Activated T-helper 1 cell treated with anti-CD3 and anti-CD28 coated beads, Interleukin-2, amount 50 U/mL, for 16 hours (primary cell): Measurements from ENCODE around the gene ZNF813.

ENCODE experiments used
- DNase-seq, 2 donors: peaks; one replicate each; pipeline ENCODE4 v3.0.0-alpha.2; 2020; ENCODE audit warnings: low read depth in 1 of 2, low spot score in 1 of 2

The ZNF813 gene

DNA sequence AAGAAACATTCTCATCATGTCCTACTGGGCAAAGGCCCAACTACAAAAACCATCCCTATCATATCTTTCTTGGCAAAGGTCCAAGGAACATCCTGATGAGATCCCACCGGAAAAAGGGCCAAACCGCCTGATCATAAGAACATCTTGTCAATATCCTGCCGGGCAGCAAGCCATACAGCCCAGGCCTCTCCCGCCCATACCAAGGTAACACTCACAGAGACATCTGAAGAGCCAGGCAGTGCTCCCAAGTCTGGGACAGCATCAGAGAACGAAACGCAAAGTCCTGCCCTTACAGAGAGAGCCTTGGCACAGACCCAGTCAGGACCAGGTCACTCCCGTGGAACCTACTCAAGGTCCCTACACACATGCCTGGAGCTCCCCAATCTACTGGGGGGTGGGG, 51.9 kb downstream of the ZNF813 start:
- no peak for DNase-seq

DNA sequence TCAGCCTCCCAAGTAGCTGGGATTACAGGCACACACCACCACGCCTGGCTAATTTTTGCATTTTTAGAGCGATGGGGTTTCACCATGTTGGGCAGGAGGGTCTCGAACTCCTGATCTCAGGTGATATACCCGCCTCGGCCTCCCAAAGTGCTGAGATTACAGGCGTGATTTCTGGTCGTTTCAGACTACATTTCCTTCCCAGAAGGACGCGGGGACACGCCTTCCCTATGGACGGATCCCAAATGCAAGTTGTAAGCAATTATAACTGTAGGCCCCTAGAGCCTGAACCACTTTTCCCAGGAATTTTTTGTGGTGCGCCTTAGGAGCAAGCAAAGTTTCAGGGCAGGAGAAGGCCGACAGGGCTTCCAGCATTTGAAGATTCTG, 52.6 kb downstream of the ZNF813 start:
- DNase-seq: no peak

DNA sequence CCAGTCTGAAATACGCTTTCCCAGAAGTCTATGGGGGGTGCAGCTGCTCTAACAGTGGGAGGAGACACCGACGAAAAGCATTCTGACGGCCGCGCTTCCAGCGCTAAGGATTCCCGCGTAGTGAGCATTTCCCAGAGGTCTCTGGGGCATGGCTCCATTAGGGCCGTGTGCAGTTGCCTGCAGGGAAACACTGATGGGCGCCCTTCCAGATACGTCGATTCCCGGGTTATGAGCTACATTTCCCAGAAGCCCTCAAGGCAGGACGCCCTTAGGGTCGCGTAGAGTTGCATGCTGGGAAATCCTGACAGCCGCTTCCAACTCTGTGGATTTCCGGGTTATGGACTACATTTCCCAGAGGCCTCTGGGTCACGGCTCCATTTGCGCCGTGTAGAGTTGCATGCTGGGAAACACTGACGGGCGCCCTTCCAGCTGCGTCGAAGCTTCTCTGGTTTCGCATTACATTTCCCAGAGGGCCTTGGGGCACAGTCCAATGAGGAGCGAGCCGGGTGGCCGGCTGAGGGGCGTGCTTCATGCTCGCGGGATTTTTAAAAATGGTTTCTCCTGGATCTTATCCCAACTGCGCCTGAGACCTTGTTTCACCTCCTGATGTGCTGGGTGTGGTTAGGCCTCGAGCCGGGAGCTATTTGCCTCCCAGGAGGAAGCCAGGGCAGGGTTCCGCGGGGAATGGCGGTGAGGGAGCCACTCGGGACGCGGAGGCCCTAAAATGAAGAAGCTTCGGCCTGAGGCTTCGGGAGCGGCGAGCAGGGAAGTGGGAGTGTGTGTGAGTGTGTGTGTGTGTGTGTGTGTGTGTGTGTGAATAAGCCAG, 53.2 kb downstream of the ZNF813 start:
- peak; percentile 73 to 79 for DNase-seq

DNA sequence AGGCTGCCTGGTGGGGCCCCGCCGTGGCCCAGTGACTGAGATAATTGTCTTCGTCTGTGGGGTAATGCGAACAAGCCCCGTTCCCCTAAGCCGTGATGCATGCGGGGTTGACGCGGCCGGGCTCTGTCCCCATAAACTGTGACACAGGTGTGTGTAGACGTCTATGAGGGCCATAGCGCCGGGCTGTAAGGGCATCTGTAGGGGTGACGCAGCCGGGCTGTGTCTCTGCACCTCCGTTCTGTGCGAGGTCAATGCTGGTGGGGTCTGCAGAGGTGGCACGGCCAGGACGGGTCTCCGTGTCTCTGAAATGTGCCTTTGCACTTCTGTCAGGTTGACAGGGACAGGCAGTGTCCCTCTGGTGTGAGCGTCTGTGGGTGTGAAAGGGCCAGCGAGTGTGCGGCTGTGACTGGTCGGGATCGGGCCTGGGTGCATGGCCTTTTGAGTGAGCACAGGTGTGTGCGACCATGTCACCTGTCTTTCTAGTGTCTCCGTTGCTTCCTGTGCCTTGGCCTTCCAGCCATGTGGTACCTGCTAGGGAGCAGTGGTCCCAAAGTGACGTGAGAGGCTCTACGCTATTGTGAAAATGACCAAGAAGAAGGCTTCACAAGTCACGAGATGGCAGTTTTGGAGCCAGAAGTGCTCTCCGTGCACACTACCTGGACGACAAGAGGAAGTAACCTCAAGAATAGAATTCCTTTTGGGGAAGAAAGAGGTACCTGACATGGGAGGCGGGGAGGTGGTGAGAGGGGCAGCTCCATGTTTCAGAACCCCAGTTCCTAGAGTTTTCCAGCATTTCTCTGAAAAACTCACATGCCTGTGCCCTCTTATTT, 54.1 kb downstream of the ZNF813 start:
- no peak for DNase-seq

DNA sequence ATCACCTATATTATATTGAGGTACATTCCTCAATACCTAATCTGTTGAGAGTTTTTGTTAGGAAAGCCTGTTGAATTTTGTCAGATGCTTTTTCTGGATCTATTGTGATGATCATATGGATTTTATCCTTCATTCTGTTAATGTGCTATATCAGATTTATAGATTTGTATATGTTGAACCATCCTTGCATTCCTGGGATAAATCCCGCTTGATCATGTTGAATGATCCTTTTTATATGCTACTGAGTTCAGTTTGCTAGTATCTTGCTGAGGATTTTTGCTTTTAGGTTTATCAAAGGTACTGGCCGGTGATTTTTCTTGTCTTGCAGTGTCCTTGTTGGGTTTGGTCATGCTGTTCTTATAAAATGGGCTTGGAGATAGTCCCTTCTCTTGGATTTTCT, 58.4 kb downstream of the ZNF813 start:
- no peak for DNase-seq

DNA sequence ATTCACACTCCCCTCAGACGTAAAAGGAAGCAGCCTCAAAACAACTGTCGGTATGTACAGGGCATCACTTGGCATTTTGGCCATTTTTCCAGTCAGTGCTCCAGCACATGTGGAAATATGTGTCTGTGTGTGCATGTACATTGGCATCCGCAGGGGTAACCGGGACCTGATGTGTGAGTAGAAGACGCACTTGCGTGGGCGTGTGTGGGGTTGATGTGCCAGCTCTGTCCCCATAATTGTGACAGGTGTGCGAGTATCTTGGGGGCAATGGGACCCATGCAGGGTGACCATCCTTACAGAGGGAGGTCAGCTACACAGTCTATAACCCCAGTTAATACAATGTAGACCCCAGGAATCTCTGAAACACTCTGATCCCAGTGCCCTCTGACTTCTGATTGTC, 63.1 kb downstream of the ZNF813 start:
- no peak for DNase-seq

DNA sequence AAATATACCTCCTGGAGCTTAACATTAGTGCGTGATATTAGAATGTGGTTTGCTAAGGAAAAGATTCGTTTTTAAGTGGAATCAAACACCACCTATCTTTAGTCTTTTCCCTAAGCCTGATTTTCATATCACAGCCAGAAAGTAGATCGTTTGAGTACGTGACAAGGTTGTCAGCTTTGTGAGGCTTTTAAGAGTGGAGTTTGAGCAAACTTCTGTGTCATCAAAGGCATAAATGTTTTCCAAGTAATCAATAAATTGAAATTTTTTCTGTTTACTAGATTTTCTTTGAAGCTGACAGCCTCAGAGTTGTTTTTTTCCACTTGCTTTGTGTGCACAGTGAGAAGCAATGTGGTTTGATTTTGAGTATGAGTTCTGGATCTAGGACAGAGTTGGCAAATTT, 63.9 kb downstream of the ZNF813 start:
- DNase-seq: no peak

DNA sequence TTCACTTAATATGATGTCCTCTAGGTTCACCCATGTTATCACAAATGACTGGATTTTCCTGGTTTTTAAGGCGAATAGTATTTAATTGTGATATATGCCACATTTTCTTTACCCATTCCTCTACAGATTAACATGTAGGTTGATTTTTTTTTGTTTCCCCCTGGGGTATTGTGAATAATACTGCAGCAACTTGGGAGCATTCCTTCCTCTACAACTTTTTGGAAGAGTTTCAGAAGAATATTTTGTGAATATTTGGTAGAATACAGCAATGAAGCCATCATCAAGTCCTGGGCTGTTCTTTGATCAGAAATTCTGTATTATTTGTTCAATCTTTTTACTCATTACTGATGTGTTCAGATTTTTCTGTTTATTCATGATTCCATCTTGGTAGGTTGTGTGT, 64.8 kb downstream of the ZNF813 start:
- DNase-seq: no peak

DNA sequence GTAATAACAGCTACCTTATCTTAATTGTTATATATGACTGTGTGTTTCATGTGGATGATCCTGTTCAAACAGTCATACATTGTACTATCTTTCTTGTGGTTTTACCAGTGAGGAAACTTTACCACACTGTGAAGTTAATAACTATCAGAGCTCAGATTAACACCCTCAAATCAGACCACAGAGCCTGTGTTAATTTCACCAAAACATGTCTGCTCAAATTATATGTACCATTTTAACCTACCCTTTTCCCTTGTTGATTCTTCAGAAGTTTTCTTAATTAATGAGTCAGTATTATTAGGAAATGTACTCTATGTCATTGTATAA, 68.7 kb downstream of the ZNF813 start:
- DNase-seq: no peak

DNA sequence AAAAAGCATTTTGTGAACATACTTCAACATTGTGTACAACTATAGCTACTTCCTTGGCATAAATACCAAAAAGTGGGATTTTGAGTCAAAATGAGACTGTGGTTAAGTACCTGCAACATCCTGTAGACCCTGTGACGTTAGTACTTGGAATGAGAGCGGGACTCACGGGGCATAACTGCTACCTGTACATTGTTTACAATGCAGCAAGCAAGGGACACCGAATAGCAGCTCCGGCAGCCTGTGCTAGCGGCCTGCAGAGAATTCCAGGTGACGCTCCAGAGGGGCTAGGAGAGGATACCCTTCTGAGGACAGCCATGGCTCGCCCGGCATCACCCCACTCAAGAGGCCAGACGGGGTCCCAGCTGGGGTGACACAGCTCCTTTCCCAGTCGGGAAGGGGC, 69.6 kb downstream of the ZNF813 start:
- no peak for DNase-seq

DNA sequence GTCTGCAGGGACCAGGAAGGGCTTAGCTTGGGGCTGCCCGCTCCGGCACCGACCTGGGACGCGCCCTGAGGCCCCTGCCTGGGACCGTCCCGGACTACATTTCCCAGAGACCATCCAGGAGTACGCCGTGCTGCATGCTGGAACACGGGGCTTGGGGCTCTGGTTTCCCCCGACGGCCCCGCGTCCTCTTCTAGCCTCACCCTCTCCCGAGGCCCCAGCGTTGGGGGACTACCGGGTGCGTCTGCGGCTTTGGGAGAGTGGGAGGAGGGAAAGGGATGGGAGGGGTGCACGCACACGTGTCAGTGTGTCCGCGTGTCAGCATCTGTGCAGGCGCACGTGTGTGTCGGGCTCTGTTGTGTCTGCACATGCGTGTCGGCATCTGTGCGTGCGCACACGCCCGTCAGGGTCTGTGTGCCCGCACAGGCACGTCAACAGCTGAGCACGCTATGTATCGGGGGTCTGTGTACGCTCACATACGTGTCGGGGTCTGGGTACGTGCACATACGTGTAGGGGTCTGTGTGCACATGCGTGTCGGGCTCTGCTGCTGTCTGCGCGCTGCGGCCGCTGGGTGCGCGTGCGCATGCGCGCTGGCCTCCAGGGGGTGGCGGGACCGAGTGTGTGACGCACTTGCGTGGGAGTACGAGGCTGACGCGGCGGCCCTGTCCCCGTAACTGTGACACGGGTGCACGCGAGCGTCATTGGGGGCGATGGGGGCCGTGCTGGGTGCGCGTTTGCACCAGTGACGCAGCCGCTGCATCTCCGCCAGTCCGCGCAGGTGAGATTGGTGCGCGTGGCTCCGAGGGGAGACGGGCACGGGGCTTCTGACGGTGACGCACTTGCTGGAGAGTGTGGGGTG, 70.2 kb downstream of the ZNF813 start, which contains the start of gene ZNF331:
Gene ZNF331 (plus strand): TSS at position 625 of the 857 bp plus-strand sequence. CDS start 31,232 bp downstream, outside the sequence.
- peak; percentile 66 to 86 for DNase-seq

DNA sequence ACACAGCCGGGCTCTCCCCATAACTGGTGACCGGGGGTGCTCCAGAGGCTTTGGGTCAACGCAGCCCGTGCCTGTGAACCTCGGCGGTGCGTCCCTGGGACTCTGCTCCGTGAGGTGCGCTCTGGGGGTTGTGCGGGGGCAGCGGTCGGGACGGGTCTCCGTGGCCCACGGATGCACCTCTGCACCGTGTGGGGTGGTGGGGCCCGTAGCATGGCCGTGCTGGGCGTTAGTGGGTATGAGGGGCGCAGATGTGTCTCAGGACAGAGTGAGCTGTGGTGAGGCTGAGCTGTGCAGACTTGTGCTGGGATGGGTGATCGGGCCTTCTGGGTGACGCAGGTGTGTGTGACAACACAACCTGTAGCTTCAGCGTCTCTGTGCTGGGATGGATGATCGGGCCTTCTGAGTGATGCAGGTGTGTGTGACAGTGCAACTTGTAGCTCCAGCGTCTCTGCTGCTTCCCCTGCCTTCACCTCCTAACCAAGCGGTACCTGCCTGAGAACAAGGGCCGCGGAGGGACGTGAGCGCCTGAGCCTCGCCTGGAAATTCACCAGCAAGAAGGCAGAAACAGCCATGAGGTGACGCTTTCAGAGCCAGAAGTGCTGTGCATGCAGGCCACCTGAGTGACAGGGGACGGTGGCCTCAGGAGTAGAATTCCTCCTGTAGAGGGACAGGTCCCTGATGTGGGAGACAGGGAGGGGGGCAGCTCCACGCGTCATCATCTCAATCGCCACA, 71.0 kb downstream of the ZNF813 start:
- DNase-seq: no peak

DNA sequence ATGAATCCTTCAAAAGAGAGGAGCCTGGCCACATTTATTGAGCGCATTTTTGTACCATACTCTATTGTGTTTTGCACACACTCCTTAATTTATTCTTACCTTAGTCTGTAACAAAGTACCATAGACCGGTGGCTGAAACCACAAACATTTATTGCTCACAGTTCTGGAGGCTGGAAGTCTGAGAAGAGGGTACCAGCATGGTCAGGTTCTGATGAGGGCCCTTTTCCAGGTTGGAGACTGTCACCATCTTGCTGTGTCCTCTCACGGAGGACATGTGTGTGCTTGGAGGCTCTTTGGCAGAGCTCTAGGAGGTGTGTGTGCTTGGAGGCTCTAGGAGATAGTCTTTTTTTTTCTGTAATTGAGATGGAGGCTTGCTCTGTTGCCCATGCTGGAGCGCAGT, 72.6 kb downstream of the ZNF813 start:
- no peak for DNase-seq

DNA sequence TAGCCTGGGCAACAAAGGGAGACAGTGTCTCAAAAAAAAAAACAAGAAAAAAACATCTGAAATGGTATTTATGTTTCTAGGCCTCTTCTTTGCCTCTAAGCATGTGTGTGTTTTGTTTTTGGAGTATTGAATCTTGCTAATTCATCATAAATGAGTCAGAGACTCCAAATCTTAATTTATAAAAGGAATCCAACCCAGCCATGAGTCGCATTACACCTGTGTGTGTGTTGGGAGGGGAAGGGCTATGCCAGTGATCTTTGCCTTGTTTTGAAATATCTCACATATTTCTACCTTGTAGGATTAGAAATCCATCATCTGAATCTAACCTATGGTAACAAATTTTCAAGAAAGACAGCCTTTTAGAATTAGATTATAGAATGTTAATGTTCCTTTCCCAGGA, 74.4 kb downstream of the ZNF813 start:
- no peak for DNase-seq

DNA sequence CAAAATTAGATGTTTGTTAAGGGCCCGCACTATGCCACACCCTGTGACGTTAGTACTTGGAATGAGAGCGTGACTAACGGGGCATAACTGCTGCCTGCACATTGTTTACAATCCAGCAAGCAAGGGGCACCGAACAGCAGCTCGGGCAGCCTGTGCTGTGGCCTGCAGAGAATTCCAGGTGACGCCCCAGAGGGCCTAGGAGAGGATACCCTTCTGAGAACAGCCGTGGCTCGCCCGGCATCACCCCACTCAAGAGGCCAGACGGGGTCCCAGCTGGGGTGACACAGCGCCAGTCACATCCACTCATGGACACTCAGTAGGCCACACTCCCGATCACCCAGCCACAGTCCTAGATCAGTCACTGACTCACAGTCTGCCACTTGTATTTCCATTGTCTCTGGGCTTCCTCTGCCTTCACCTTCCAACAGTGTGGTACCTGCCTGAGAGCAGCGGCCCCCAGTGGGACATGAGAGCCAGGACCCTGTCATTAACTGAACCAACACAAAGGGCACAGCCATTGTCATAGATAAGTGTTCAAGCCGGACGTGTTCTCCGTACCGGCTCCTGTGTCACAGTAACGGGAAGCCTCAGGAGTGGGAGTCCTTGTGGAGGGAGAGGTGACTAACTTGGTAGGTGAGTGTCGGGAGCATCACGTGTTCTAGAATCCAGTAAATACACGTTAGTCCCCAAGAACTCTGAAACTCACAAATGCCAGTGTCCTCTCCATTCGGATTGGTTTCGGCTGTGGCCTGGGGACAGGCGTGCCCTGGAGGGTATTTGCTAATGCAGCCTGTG, 77.9 kb downstream of the ZNF813 start:
- DNase-seq: no peak
